Hindlimb muscle (tissue), 1 donor: Measurements from ENCODE around the gene RICTOR. TPM values are rescaled to one million over a fixed set of nuclear protein-coding genes. Genes with fewer than 3 reads are reported as not detected.
A peak's percentile ranks its signal among the peaks of the same experiment; 100 is the strongest.

Experiments
- DNase-seq: peaks from one replicate; pipeline ENCODE4 v3.0.0-alpha.2; 2013
- polyA plus RNA-seq: library from polyadenylated mRNA; unstranded; fragments of 120-200 nt; gene quantifications from one replicate; pipeline ENCODE4 v1.2.1, GENCODE V29; 2013; ENCODE audit not compliant: insufficient read length

RICTOR gene
- polyA plus RNA-seq, 1 donor, result 16.2 TPM

- no peak for DNase-seq
Observed at GRCh38 chr5:39092581-39093351, 18.6 kb upstream of the RICTOR start.

GRCh38 chr5:39091940-39092580 lies 17.9 kb upstream of the RICTOR start:
- no peak for DNase-seq

GRCh38 chr5:39083968-39084367 lies 9.8 kb upstream of the RICTOR start:
- DNase-seq, result no peak

- no peak for DNase-seq
Observed at GRCh38 chr5:39082995-39083394, 8.8 kb upstream of the RICTOR start.

GRCh38 chr5:39080597-39081204 lies 6.5 kb upstream of the RICTOR start:
- peak; percentile 34 for DNase-seq

GRCh38 chr5:39080168-39080567 lies 6.0 kb upstream of the RICTOR start:
- no peak for DNase-seq

DNA sequence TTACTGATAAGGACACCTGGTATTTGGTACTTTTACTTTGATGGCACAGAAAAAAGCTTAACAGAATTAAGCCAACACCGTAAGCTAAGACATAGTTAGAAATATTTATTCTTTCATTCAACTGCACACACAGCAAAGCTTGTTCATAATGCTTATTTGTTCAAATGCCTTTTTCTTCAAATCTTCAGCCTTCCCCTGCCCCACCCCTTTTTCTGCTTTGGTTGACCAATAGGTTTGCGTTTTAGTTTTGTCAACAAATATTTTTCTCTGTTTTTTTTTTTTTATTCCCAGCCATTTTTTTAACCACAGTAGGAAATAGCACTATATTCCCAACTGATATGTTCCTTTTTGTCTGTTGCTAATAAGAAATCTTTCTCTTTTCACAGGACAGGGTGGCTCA lies 4.9 kb upstream of the RICTOR start:
- no peak for DNase-seq

DNA sequence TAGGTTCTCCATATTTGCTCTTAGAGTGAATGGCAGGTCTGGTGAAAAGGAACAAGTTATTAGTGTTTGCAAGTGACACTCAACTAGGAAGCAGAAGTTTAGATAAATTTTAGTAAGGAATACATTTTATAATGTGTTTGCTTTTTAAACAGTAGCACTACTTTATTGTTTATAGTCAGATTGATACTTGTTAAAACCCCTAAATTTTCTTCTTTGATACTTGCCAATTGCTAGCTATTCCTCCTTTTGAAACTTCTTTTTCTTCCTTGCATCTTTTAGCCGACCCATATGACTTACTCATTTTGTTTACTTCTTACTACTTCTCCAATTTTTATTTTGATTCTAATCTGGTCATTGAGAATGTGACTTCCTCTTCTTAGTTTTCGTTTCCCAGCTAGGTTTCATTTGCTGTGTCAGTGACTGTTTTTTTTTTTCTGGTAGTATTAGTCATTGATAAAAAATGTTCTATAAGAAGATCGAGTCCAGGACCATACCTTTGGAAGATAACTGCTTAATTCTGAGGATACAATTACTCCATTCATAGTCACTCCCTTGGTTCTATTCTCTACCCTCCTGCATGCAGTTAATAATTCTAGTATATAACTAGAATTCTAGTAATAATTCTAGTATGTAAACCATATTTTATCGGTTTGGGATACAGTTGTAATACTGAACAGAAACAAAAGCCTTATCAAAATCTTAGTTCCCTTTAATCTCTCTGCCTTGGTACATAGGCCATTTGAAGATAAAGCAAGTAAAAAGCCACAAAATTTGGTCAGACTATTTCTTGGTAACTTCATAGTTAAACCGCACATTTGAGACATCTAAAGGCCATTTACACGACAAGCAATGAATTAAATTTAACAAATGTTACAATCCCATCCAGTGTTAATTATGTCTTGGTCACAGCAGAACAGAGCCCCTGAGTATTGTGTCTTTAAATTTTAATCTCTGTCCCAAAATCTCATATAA lies 2.8 kb upstream of the RICTOR start:
- DNase-seq, result no peak

GRCh38 chr5:39076101-39076756 lies 2.0 kb upstream of the RICTOR start:
- DNase-seq, result no peak

DNA sequence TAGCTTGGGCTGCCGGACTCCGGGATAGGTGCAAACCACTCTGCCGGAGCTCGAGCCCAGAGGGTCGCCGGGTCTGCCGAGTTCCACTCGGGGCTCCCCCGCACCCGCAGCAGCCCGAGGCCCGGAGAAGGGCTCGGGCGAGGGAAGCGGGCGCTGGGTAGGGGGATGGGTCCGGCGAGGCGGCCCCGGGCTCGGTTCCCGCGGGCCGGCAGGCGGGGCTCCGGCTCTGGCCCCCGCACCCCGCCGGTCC lies 507 bp downstream of the RICTOR start:
- DNase-seq, result no peak

- peak; percentile 54 for DNase-seq
Observed at GRCh38 chr5:39072925-39073766, 1.1 kb downstream of the RICTOR start.

- no peak for DNase-seq
Observed at GRCh38 chr5:39068099-39068498, 6.1 kb downstream of the RICTOR start.

DNA sequence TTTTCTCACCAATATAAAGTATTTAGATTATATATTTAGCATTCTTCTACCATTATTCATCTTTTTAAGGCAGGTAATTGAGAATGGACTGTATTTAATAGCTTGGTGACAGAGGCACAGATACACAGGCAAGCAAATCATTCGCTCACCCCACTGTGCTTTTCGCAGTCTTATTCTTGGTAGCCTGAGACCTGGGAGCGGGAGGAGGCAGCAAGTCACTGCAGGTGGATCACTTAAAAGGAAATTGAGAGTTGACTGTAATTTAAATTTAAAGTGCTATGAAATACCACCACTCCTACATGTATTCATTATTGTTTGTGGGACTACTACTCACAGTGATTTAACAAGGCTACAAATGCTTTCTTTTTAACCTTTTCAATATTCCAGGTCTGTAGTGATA lies 9.7 kb downstream of the RICTOR start:
- DNase-seq, result no peak

GRCh38 chr5:39063037-39063436 lies 11.2 kb downstream of the RICTOR start:
- no peak for DNase-seq

DNA sequence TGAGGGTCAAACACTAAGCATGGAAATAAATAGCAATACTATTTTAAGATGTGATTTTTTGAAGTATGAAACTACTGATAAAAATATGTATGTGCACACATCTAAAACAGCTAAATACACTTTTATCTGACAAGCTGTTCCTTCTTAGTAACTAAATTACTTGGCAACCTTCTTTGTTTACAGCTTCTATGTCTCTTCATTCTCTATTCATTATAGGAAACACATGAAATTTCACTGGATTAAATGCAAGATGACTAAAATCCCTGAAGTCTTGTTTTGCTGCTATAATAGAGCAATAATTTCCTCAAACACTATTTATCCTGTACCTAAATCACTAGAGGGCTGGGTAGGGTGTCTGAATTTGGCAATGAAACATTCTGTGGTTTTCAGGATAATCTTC lies 11.7 kb downstream of the RICTOR start:
- no peak for DNase-seq

- DNase-seq, result no peak
Observed at GRCh38 chr5:39062104-39062503, 12.1 kb downstream of the RICTOR start.

DNA sequence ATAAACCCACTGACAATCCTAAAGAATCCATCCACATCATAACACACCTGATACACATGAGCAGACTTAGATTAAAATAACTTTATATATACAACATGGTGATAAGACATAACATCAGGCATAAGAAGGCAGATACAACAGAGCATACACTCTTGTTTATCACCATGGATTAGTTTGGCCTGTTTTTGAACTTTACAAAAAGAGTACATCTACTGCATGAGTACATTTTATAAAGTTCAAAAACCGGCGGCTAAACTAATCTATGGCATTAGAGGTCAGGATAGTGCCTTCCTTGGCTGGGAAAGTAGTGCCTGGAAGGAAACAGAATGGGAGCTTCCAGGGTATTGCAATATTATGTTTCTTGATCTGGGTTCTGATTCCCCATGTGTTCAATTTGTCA lies 15.1 kb downstream of the RICTOR start:
- DNase-seq, result no peak

DNA sequence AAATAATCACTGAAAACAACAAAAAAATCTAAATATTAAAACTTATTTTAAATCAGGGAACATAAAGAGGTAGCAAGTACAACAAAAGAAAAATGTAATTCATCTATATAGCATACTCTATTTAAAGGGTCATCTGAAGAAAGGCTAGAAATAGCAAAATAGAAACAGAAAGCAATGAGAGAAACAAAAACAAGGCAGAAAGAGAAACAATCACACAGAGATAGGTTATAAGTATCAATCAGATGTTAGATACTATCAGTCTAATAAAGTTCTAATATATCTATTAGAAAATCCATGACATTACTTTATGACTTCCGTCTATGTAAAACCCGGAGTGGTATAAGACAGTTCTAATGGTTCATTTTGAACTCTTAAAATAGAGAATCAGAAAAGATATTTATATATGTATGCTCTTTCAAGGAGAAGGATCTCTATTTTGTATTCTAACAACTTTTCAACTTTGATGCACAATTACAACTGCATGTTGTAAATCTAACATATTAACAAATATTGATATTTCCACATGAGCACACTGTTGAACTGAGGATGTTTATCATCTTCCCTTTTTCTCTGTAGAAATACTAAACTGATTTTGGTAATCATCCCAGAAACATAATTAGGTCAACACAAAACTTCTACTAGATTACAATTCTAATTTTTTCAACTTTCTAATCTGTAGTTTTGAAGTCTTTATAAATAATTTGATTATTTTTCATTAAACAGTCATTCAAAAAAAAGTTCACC lies 15.8 kb downstream of the RICTOR start:
- no peak for DNase-seq

DNA sequence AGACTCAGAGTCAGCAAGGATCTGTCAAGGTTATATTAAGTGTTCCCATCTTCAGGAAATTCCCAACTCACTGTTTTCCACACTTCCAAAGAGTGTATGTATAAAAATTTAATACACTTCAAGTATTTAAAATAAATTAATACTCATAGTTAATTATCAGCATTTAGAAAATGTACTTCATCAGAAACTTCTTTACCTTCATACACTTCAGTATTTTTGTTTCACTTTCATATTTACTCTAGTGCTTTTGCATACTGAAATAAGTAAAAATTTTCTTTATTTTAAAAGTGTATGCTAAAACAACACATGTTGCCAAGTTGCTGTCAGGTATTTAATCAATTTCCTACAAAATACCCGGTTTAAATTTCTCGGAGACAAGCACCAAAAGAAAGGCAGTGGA lies 16.5 kb downstream of the RICTOR start:
- no peak for DNase-seq

DNA sequence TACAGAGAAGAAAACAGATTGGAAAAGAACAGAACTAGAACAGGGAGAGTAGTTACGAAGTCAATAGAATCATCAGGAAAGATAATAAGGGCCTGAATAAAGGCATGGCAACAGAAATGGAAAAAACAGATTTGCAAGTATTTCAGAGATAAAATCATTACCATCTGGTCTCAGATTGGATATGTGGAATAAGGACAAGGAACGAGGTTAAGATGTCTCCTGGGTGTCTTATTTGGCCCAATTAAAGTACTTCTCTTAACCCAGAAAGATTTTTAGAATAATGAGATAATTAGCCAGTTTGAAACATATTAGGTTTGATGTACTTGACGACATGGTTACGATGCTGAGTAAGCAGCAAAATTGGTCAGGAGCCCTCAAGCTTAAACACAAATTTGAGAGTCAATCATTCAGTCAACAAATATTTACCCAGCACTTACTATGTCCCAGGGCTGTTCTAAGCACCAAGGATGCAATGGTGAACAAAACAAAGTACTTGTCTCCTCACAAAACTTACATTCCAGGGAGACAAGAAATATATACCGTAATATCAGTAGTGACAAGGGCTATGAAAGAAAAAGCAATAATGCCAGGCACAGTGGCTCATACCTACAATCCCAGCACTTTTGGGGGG lies 18.3 kb downstream of the RICTOR start:
- DNase-seq, result no peak
